Suprapubic skin (tissue), 4 donors: ENCODE measurements around the gene TNFRSF19. TPM values are rescaled to one million over a fixed set of nuclear protein-coding genes. Genes with fewer than 3 reads are reported as not detected.

Experiments used
- DNase-seq, 2 donors: peaks; one replicate each; pipeline ENCODE4 v3.0.0-alpha.2; 2019; ENCODE audit warnings: low spot score in 2 of 2
- H3K27ac ChIP-seq: fragments of 200-600 bp; sonication (generic); one replicate; pipeline ENCODE4 v1.5.1; 2019
- H3K27me3 ChIP-seq: fragments of 200-600 bp; sonication (generic); one replicate; pipeline ENCODE4 v1.5.1; 2019
- H3K36me3 ChIP-seq: fragments of 200-600 bp; sonication (generic); one replicate; pipeline ENCODE4 v1.5.1; 2019
- H3K4me1 ChIP-seq: fragments of 200-600 bp; sonication (generic); one replicate; pipeline ENCODE4 v1.5.1; 2019
- H3K4me3 ChIP-seq: fragments of 200-600 bp; sonication (generic); one replicate; pipeline ENCODE4 v1.5.1; 2019; ENCODE audit warnings: mild to moderate bottlenecking
- H3K9me3 ChIP-seq: fragments of 200-600 bp; sonication (generic); one replicate; pipeline ENCODE4 v1.5.1; 2019
- EP300 ChIP-seq: sonication (generic); formaldehyde crosslinking; IDR thresholded peaks from one replicate; pipeline ENCODE4 v1.6.1; 2017; ENCODE audit warnings: antibody characterized with exemption
- POLR2A ChIP-seq, 2 donors: fragments of 450-650 bp; IDR thresholded peaks; one replicate each; pipeline ENCODE4 v1.6.1; 2017; ENCODE audit warnings: antibody characterized with exemption in 2 of 2, mild to moderate bottlenecking in 2 of 2, moderate library complexity in 2 of 2
- POLR2AphosphoS5 ChIP-seq, 3 donors: sonication (generic); formaldehyde crosslinking; IDR thresholded peaks; one replicate each; pipeline ENCODE4 v1.6.1; 2017; ENCODE audit warnings: antibody characterized with exemption in 3 of 3
- WGBS: methylation state at CpG from one replicate; pipeline ENCODE4 v1.1.5; 2018; 5-methylcytosine and 5-hydroxymethylcytosine counted together
- total RNA-seq, 4 donors: library from RNA; depleted of rRNA; stranded (reverse); fragments of >200 nt; gene quantifications; one replicate each; pipeline ENCODE4 v1.1.0, GENCODE V29; 2016
- TF ChIP-seq, protein P1 (sequence below), 2 donors: fragments of 200-600 bp in 1 of 2; fragments of 450-650 bp in 1 of 2; sonication (generic) in 1 of 2; IDR thresholded peaks; one replicate each; pipeline ENCODE4 v1.5.1; 2016 to 2019; ENCODE audit warnings: antibody characterized with exemption in 2 of 2, mild to moderate bottlenecking in 1 of 2, moderate library complexity in 1 of 2

TNFRSF19 gene
- total RNA-seq, 4 donors from 2014 or later, result 74.6 to 100 (median 78.5) TPM

DNA sequence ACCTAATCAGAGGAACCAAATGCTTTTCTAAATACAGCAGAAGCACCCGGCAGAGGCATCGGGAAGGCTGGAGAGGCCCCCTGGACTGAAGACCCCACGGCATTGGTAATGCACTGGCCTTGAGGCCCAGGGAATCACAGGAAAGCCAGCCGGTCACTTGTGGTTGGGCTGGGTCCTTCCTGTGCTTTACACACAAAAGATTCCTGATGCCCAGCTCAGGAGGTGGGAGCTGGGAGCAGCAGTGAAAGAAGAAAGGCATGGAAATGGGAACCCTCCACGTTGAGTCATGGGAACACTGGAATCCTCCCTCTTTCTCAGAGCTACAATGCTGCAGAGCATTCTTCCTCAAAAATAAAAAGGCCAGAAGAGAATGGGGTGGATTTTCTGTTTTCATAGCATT lies 126.4 kb downstream of the TNFRSF19 start:
- H3K27ac ChIP-seq, result peak overlapping the region; percentile 46
- peaks cover 12% of the 10 kb centered on the region for H3K4me1 ChIP-seq
- H3K9me3 ChIP-seq, result no peaks in the 10 kb centered on the region
- no peak for DNase-seq
- no peaks in the 10 kb centered on the region for H3K36me3 ChIP-seq
- peak overlapping the region; percentile 30 for H3K4me3 ChIP-seq
- no peaks in the 10 kb centered on the region for H3K27me3 ChIP-seq
- TF ChIP-seq POLR2AphosphoS5 (IDR thresholded peaks at IDR 0.05), result no peak
- no peak for TF ChIP-seq EP300
- 63% methylated on average over 5 of the region's 5 CpGs for WGBS

DNA sequence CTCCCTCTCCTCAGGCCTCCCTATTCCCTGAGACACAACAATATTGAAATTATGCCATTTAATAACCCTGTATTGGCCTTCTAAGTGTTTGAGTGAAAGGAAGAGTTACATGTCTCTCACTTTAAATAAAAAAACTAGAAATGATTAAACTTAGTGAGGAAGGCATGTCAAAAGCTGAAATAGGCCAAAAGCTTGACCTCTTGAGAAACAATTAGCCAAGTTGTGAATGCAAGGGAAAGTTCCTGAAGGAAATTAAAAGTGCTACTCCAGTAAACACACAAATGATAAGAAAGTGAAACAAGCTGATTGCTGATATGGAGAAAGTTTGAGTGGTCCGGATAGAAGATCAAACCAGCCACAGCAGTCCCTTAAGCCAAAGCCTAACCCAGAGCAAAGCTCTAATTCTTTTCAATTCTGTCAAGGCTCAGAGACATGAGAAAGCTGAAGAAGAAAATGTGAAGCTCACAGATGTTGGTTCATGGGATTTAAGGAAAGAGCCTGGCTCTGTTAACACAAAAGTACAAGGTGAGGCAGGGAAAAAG lies 127.6 kb downstream of the TNFRSF19 start:
- WGBS, result 73% methylated on average over 1 of the region's 1 CpG
- H3K27ac ChIP-seq, result no peak overlapping the region

DNA sequence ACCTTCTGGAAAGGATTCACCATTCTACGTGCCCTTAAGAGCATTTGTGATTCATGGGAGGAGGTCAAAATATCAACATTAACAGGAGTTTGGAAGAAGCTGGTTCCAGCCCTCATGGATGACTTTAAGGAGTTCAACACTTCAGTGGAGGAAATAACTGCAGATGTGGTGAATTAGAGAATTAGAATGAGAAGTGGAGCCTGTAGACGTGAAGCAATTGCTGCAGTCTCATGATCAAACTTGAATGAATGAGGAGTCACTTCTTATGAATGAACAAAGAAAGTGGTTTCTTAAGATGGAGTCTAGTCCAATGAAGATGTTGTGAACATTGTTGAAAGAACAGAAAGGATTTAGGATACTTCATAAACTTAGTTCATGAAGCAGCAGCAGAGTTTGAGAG lies 129.1 kb downstream of the TNFRSF19 start:
- Histone ChIP-seq H3K4me1 (peaks cover 33% of the 10 kb centered on the region), H3K36me3 (no peaks in the 10 kb centered on the region), H3K9me3 (no peaks in the 10 kb centered on the region), H3K4me3 (no peak overlapping the region), H3K27ac (no peak overlapping the region), H3K27me3 (no peaks in the 10 kb centered on the region)
- WGBS, result 94% methylated on average over 2 of the region's 2 CpGs
- no peak for DNase-seq
- TF ChIP-seq POLR2A (IDR thresholded peaks at IDR 0.05) (no peak), POLR2AphosphoS5 (IDR thresholded peaks at IDR 0.05) (no peak)
- TF ChIP-seq, protein P1, sequence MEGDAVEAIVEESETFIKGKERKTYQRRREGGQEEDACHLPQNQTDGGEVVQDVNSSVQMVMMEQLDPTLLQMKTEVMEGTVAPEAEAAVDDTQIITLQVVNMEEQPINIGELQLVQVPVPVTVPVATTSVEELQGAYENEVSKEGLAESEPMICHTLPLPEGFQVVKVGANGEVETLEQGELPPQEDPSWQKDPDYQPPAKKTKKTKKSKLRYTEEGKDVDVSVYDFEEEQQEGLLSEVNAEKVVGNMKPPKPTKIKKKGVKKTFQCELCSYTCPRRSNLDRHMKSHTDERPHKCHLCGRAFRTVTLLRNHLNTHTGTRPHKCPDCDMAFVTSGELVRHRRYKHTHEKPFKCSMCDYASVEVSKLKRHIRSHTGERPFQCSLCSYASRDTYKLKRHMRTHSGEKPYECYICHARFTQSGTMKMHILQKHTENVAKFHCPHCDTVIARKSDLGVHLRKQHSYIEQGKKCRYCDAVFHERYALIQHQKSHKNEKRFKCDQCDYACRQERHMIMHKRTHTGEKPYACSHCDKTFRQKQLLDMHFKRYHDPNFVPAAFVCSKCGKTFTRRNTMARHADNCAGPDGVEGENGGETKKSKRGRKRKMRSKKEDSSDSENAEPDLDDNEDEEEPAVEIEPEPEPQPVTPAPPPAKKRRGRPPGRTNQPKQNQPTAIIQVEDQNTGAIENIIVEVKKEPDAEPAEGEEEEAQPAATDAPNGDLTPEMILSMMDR (IDR thresholded peaks at IDR 0.05), result no peak

More for the DNA sequence above, 127.6 kb downstream of the TNFRSF19 start:
- no peak for DNase-seq
- H3K36me3 ChIP-seq, result no peaks in the 10 kb centered on the region
- H3K4me1 ChIP-seq, result peaks cover 21% of the 10 kb centered on the region
- no peak overlapping the region for H3K4me3 ChIP-seq
- no peak for TF ChIP-seq POLR2A (IDR thresholded peaks at IDR 0.05)
- TF ChIP-seq EP300, result no peak
- TF ChIP-seq, protein P1 (IDR thresholded peaks at IDR 0.05), result no peak
- no peak for TF ChIP-seq POLR2AphosphoS5 (IDR thresholded peaks at IDR 0.05)
- H3K9me3 ChIP-seq, result no peaks in the 10 kb centered on the region
- H3K27me3 ChIP-seq, result no peaks in the 10 kb centered on the region

DNA sequence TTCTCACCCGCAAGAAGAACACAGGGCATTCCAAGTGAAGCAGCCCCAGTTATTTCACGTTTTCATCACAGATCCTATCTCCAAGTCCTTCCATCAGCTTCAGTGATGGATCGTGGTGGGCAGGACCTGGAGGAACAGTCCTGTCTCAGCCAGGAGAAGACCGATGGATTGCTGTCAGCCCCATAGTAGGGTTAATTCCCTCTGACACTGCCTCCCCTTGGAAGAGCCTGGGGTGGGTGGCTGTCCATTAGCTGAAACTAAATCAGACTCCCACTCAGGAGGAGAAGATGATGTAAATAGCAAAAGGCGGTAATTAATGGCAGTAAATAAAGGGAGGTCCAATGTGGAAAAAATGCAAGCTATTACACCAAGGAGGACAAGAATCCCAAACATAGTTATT lies 131.0 kb downstream of the TNFRSF19 start:
- Histone ChIP-seq H3K36me3 (no peaks in the 10 kb centered on the region), H3K9me3 (no peaks in the 10 kb centered on the region), H3K4me3 (no peak overlapping the region), H3K4me1 (peaks cover 28% of the 10 kb centered on the region), H3K27ac (no peak overlapping the region), H3K27me3 (no peaks in the 10 kb centered on the region)
- no peak for TF ChIP-seq EP300
- TF ChIP-seq POLR2A (IDR thresholded peaks at IDR 0.05), result no peak
- TF ChIP-seq, protein P1 (IDR thresholded peaks at IDR 0.05), result no peak
- TF ChIP-seq POLR2AphosphoS5 (IDR thresholded peaks at IDR 0.05), result no peak
- no peak for DNase-seq
- WGBS, result 90% methylated on average over 5 of the region's 5 CpGs

DNA sequence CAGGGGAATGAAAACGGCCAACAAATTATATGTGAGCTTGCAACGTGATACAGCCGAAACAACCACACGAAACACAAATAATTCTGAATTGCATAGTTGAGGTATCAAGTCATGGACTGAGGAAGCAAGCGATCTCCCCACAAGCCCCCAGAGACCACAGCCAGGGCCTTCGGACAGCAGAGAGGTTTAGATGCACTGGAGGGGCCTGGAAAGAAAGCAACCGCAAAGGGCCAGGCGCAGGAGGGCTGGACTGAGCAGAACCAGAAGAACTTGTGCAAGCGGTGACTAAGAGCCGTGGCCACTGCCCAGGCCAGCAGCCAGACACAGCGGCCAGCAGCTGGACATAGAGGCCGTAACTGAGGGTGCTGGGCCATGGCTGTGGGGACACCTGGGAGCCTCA lies 131.4 kb downstream of the TNFRSF19 start:
- Histone ChIP-seq H3K4me3 (no peak overlapping the region), H3K27me3 (no peaks in the 10 kb centered on the region), H3K27ac (no peak overlapping the region), H3K9me3 (no peaks in the 10 kb centered on the region), H3K36me3 (no peaks in the 10 kb centered on the region), H3K4me1 (peaks cover 23% of the 10 kb centered on the region)
- TF ChIP-seq, protein P1 (IDR thresholded peaks at IDR 0.05), result no peak
- no peak for TF ChIP-seq POLR2AphosphoS5 (IDR thresholded peaks at IDR 0.05)
- TF ChIP-seq POLR2A (IDR thresholded peaks at IDR 0.05), result no peak
- no peak for TF ChIP-seq EP300
- 80% methylated on average over 12 of the region's 12 CpGs for WGBS
- peak; percentile 76 to 87 for DNase-seq
